ENCODE measurements around the gene SLC13A2.

GRCh38 chr17:28521311-28522085 is 48.1 kb downstream of the SLC13A2 start:
- TF ChIP-seq POLR2A (IDR thresholded peaks at IDR 0.05; ENCODE audit: low read length) (no peak), GATA1 (IDR thresholded peaks at IDR 0.05; ENCODE audit: low read depth, low read length) (no peak)
